ENCODE measurements around the gene TTC33. TPM values are rescaled to one million over a fixed set of nuclear protein-coding genes. Genes with fewer than 3 reads are reported as not detected.
A peak's percentile ranks its signal among the peaks of the same experiment; 100 is the strongest.

TTC33 gene
- total RNA-seq, 2 experiments from 2014 or later: 16.3 to 17.7 TPM

- Mint-ChIP-seq H3K36me3 (peaks cover 14% of the 10 kb centered on the region), H3K27me3 (no peaks in the 10 kb centered on the region), H3K27ac (no peak overlapping the region), H3K4me3 (no peak overlapping the region), H3K4me1 (peaks cover 62% of the 10 kb centered on the region), H3K9me3 (ENCODE audit: low read depth) (no peaks in the 10 kb centered on the region)
- CTCF ChIA-PET: no interaction called here
- ATAC-seq (no peak), DNase-seq (no peak)
Measured at GRCh38 chr5:40485021-40485998, 270.5 kb downstream of the TTC33 start.

DNA sequence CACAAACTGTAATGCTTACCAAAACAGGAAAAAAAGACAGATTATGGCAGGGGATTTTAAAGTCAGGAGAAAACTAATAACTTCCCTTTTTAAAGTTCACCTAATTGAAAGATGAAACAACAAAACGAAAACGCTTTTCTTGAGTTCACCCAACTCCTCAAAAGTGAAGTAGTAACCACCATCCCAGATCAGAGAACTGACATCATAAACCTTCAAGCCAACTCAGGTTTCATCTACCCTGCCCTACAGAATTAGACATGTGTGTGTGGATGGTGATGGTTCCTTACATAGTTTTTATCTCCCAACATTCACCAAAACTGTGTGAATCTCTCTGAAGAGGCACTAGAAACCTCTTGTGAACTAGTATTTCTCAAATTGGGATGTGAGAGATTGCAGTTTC is 271.3 kb downstream of the TTC33 start:
- ATAC-seq (no peak), DNase-seq (no peak)
- H3K9me3 Mint-ChIP-seq (ENCODE audit: low read depth): no peaks in the 10 kb centered on the region
- H3K36me3 Mint-ChIP-seq: peaks cover 15% of the 10 kb centered on the region
- no peak overlapping the region for H3K27ac Mint-ChIP-seq
- no peak overlapping the region for H3K4me3 Mint-ChIP-seq
- peaks cover 64% of the 10 kb centered on the region for H3K4me1 Mint-ChIP-seq
- CTCF ChIA-PET: no interaction called here
- H3K27me3 Mint-ChIP-seq: no peaks in the 10 kb centered on the region

DNA sequence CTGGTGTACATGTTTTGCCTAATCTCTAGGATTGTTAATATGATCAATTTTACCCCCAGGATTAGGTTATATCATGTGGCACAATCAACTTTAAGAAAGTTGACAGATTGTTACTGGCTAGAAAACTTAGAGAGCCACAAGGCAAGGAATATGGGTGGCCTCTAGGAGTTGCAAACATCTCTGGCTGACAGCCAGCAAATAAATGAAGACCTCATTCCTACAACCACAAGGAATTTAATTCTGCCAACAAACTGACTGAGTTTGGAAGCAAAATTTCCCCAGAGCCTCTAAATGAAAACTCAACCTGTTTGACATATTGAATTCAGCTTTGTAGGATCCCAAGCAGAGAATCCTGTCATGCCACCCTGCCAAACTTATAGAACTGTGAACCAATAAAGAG is 272.4 kb downstream of the TTC33 start:
- Mint-ChIP-seq H3K36me3 (peaks cover 15% of the 10 kb centered on the region), H3K27me3 (no peaks in the 10 kb centered on the region), H3K27ac (no peak overlapping the region), H3K4me3 (no peak overlapping the region), H3K9me3 (ENCODE audit: low read depth) (no peaks in the 10 kb centered on the region), H3K4me1 (peaks cover 61% of the 10 kb centered on the region)
- ATAC-seq: no peak
- no peak for DNase-seq
- CTCF ChIA-PET: no interaction called here

GRCh38 chr5:40481241-40481640 is 274.5 kb downstream of the TTC33 start:
- peaks cover 45% of the 10 kb centered on the region for H3K4me1 Mint-ChIP-seq
- H3K27ac Mint-ChIP-seq: no peak overlapping the region
- no peaks in the 10 kb centered on the region for H3K9me3 Mint-ChIP-seq (ENCODE audit: low read depth)
- CTCF ChIA-PET: interaction anchor here (0.7 to 1.0 kb wide), 2 partner anchors 97 to 532 kb away, joined by 3 read pairs; no protein-coding TSS in a partner anchor
- DNase-seq (no peak), ATAC-seq (no peak)
- no peak overlapping the region for H3K4me3 Mint-ChIP-seq
- no peaks in the 10 kb centered on the region for H3K27me3 Mint-ChIP-seq
- peaks cover 15% of the 10 kb centered on the region for H3K36me3 Mint-ChIP-seq

DNA sequence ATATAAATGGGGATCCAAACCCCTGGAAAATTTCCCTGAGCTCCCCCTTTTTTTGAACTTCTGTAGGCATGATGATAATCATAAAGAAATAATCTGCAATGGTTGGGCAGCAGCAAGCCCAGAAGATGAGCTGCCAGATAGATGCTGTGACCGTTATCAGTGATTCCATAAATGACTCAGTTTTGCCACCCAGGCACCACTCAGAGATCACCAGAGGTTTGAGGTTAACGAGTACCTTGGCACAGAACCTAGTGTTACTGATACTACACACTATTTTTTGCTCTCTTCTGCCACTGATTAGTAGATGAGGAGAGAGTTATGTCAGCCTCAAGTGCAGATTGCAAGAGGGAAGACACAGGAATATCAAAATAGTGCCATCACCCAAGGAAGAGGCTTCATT is 275.4 kb downstream of the TTC33 start:
- Mint-ChIP-seq H3K9me3 (ENCODE audit: low read depth) (no peaks in the 10 kb centered on the region), H3K27me3 (no peaks in the 10 kb centered on the region), H3K4me1 (peaks cover 41% of the 10 kb centered on the region), H3K27ac (peak overlapping the region; percentile 59), H3K36me3 (peaks cover 18% of the 10 kb centered on the region), H3K4me3 (no peak overlapping the region)
- DNase-seq (peak; percentile 75), ATAC-seq (peak; percentile 85)
- CTCF ChIA-PET: interaction anchor here (0.7 to 1.1 kb wide), 3 partner anchors 9 to 531 kb away, joined by 3 read pairs; no protein-coding TSS in a partner anchor

DNA sequence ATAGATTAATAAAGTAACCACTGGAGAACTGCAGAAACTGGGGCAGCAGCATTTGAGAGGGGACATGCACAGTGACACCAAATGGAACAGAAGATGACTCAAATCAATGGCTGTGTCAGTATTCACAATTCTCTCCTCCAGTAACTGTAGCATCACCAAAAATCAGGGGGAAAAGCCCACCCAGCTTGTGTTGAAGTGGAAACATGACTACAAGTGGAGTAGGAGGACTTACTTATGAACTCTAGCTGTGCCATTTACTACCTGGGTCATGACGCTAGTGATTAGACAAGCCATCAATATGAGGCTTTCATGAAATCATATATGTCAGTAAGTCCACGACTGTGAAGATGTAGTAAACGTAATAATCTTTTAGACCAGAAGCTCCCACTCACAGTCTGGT is 275.8 kb downstream of the TTC33 start:
- ATAC-seq (peak; percentile 50), DNase-seq (no peak)
- no peaks in the 10 kb centered on the region for H3K27me3 Mint-ChIP-seq
- H3K4me1 Mint-ChIP-seq: peaks cover 37% of the 10 kb centered on the region
- no peaks in the 10 kb centered on the region for H3K9me3 Mint-ChIP-seq (ENCODE audit: low read depth)
- no peak overlapping the region for H3K4me3 Mint-ChIP-seq
- CTCF ChIA-PET: interaction anchor here (1.1 kb wide), 1 partner anchor 9 kb away, joined by 3 read pairs; no protein-coding TSS in a partner anchor
- peaks cover 19% of the 10 kb centered on the region for H3K36me3 Mint-ChIP-seq
- H3K27ac Mint-ChIP-seq: no peak overlapping the region

GRCh38 chr5:40478766-40479165 is 277.0 kb downstream of the TTC33 start:
- Mint-ChIP-seq H3K27me3 (no peaks in the 10 kb centered on the region), H3K4me1 (peaks cover 26% of the 10 kb centered on the region), H3K9me3 (ENCODE audit: low read depth) (no peaks in the 10 kb centered on the region), H3K4me3 (no peak overlapping the region), H3K36me3 (peaks cover 15% of the 10 kb centered on the region), H3K27ac (no peak overlapping the region)
- no peak for ATAC-seq
- DNase-seq: no peak
- CTCF ChIA-PET: interaction anchor here (1.9 kb wide), 1 partner anchor 14 kb away, joined by 5 read pairs; no protein-coding TSS in a partner anchor

DNA sequence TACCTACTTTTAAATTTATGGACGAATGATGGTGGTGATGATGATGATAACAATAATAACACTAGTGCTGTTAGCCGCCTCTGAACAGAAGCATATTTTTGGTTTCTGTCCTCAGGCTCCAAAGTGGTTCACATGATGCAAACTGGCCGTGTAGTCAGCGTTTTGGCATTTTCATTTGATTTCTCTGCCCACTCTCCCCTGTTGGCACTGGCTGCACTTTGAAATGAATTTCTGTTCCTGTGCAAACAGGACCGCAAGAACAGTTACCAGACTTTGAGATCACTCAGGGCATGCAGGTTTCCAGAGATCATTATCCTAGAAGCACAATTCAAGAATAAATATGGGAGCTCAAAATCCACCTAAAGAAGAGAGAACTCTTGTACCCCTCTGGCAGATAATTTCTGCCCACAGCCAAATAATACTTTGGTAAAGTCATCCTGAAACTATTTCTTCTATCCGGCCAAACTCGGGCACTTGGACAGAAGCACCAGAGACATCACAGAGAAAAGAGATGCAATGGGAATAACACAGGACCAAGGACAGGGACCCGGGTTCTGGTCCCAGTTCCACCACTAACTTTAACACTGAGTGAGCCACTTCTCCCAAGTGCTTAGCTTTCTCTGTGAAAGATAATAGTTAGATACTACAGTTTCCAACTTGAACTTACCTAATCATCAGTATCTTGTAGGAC is 277.8 kb downstream of the TTC33 start:
- no peak for DNase-seq
- peaks cover 2% of the 10 kb centered on the region for H3K9me3 Mint-ChIP-seq (ENCODE audit: low read depth)
- H3K27ac Mint-ChIP-seq: no peak overlapping the region
- no peaks in the 10 kb centered on the region for H3K27me3 Mint-ChIP-seq
- H3K4me1 Mint-ChIP-seq: peaks cover 21% of the 10 kb centered on the region
- H3K36me3 Mint-ChIP-seq: peaks cover 19% of the 10 kb centered on the region
- no peak for ATAC-seq
- no peak overlapping the region for H3K4me3 Mint-ChIP-seq
- CTCF ChIA-PET: interaction anchor here (1.9 kb wide), 1 partner anchor 13 kb away, joined by 5 read pairs; no protein-coding TSS in a partner anchor

DNA sequence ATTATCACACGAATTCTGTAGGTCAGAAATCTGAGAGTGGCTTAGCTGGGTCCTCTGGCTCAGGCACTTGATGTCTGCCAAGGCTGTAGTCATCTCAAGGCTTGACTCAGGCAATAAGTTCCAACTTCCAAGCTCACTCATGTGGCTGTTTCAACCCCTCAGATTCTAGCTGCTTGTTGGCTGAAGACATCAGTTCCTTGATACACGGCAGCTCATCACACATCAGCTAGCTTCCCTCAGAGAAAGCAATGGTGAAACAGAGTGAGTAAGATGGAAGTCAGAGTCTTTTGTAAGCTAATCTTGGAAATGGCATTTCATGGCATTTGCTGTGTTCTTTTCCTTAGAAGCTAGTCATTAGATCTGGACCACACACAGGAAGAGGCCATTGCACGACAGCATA is 280.2 kb downstream of the TTC33 start:
- Mint-ChIP-seq H3K36me3 (peaks cover 18% of the 10 kb centered on the region), H3K27ac (no peak overlapping the region), H3K27me3 (no peaks in the 10 kb centered on the region), H3K4me3 (no peak overlapping the region), H3K9me3 (ENCODE audit: low read depth) (peaks cover 2% of the 10 kb centered on the region), H3K4me1 (peaks cover 13% of the 10 kb centered on the region)
- CTCF ChIA-PET: no interaction called here
- ATAC-seq: no peak
- DNase-seq: no peak

DNA sequence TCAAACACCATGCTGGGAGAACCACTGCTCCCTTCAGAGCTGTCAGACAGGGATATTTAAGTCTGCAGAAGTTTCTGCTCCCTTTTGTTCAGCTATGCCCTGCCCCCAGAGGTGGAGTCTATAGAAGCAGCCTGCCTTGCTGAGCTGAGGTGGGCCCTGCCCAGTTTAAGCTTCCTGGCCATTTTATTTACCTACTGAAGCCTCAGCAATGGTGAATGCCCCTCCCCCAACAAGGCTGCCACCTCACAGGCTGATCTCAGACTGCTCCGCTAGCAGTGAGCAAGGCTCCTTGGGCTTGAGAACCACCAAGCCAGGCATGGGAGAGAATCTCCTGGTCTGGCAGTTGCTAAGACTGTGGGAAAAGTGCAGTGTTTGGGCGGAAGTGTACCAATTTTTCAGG is 281.5 kb downstream of the TTC33 start:
- H3K27ac Mint-ChIP-seq: no peak overlapping the region
- H3K27me3 Mint-ChIP-seq: no peaks in the 10 kb centered on the region
- ATAC-seq (no peak), DNase-seq (no peak)
- peaks cover 20% of the 10 kb centered on the region for H3K36me3 Mint-ChIP-seq
- CTCF ChIA-PET: no interaction called here
- peaks cover 2% of the 10 kb centered on the region for H3K9me3 Mint-ChIP-seq (ENCODE audit: low read depth)
- peaks cover 1% of the 10 kb centered on the region for H3K4me1 Mint-ChIP-seq
- H3K4me3 Mint-ChIP-seq: no peak overlapping the region

GRCh38 chr5:40465416-40465815 is 290.3 kb downstream of the TTC33 start:
- no peak for DNase-seq
- Mint-ChIP-seq H3K27ac (no peak overlapping the region), H3K36me3 (peaks cover 26% of the 10 kb centered on the region), H3K4me1 (no peaks in the 10 kb centered on the region), H3K9me3 (ENCODE audit: low read depth) (peaks cover 2% of the 10 kb centered on the region), H3K4me3 (no peak overlapping the region), H3K27me3 (no peaks in the 10 kb centered on the region)
- ATAC-seq: no peak
- CTCF ChIA-PET: interaction anchor here (1.0 kb wide), 1 partner anchor 13 kb away, joined by 5 read pairs; no protein-coding TSS in a partner anchor

DNA sequence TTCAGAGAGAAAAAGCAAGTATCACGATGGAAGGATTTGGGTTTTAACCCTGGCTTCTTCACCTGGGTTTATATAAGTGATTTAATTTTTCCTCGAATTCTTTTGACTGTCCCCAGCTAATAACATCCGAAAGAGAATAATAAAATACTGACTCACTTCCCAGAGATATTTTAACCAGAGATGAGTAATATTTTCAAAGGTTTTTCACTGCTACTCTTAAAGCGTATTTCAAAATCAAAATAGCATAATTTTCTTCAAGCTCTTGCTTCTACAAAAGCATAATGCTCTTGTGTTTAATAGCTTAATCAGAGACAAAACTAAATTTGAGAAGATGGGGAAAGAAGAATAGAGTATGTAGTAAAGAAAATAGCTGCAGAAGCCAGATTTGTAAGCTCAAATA is 291.2 kb downstream of the TTC33 start:
- Mint-ChIP-seq H3K4me1 (no peaks in the 10 kb centered on the region), H3K4me3 (no peak overlapping the region), H3K27ac (no peak overlapping the region), H3K36me3 (peaks cover 27% of the 10 kb centered on the region), H3K27me3 (no peaks in the 10 kb centered on the region), H3K9me3 (ENCODE audit: low read depth) (peaks cover 8% of the 10 kb centered on the region)
- CTCF ChIA-PET: interaction anchor here (1.0 kb wide), 1 partner anchor 14 kb away, joined by 5 read pairs; no protein-coding TSS in a partner anchor
- ATAC-seq (no peak), DNase-seq (no peak)

All from activated CD8-positive, alpha-beta memory T cell treated with anti-CD3 and anti-CD28 coated beads, Interleukin-2, amount 10 ng/mL, durations not matched to agents 7 days and 5 days (primary cell).